KOPT-K1 (cell line): ENCODE measurements around the gene ANGEL1.

Source experiments
- H3K27ac ChIP-seq: fragments of 200-600 bp; sonication (generic); 2 replicates; pipeline ENCODE4 v1.5.1; 2016; ENCODE audit warnings: antibody characterized with exemption, mild to moderate bottlenecking, low read depth, low read length; ENCODE audit not compliant: poor library complexity, severe bottlenecking
- H3K36me3 ChIP-seq: fragments of 200-600 bp; sonication (generic); 2 replicates; pipeline ENCODE4 v1.5.1; 2017; ENCODE audit warnings: antibody characterized with exemption, mild to moderate bottlenecking, low read length, moderate library complexity; ENCODE audit not compliant: insufficient read depth
- H3K9me3 ChIP-seq: fragments of 200-600 bp; sonication (generic); 2 replicates; pipeline ENCODE4 v1.5.1; 2017; ENCODE audit warnings: antibody characterized with exemption, low read length, mild to moderate bottlenecking; ENCODE audit not compliant: insufficient read depth, poor library complexity, severe bottlenecking

ANGEL1 gene

DNA sequence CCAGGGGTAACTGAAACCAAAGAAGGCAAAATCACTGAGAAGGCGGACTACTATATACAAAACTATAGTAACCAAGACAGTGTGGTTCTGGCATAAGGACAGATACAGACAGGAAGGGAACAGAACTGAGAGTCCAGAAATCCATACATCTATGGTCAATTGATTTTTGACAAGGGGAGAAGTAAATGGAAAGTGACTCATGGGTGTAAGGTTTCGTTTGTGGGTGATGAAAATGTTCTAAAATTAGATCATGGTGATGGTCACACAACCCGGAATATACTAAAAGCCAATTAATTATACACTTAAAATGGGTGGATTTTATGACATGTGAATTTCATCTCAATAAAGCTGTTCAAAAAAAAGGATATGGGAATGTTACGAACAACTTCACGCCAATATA, 18.7 kb downstream of the ANGEL1 start:
- Histone ChIP-seq H3K9me3 (no peaks in the 10 kb centered on the region), H3K27ac (no peak overlapping the region), H3K36me3 (peaks cover 39% of the 10 kb centered on the region)

DNA sequence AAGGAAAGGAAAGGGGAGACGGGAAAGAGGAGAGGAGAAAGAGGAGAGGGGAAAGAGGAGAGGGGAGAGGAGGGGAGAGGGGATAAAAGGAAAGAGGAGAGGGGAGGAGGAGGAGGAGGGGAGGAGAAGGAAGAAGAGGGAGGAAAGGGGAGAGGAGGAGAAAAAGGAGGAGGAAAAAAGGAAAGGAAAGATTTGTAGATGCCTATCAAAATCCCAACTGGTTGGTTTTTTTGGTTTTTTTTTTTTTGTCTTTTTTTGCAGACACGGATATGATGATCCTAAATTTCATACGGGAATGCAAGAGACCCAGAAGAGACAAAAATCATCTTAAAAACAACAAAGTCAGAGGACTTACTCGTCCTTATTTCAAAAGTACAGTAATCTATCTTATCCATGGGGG, 19.4 kb downstream of the ANGEL1 start:
- Histone ChIP-seq H3K9me3 (no peaks in the 10 kb centered on the region), H3K27ac (no peak overlapping the region), H3K36me3 (peaks cover 44% of the 10 kb centered on the region)

DNA sequence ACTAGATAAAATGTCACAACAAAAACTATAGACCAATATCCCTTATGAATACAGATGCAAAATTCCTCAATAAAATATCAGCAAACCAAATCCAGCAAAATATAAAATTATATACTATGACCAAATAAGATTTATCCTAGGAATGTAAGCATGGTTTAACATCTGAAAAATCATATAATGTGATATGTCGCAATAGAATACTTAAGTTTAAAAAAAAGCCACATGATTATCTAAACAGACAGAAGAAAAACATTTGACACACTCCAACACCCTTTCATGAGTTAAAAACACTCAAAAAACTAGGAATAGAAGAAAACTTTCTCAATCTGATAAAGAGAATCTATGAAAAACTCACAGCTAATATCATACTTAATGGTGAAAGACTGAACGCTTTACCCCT, 20.3 kb downstream of the ANGEL1 start:
- Histone ChIP-seq H3K27ac (no peak overlapping the region), H3K9me3 (no peaks in the 10 kb centered on the region), H3K36me3 (peaks cover 49% of the 10 kb centered on the region)

DNA sequence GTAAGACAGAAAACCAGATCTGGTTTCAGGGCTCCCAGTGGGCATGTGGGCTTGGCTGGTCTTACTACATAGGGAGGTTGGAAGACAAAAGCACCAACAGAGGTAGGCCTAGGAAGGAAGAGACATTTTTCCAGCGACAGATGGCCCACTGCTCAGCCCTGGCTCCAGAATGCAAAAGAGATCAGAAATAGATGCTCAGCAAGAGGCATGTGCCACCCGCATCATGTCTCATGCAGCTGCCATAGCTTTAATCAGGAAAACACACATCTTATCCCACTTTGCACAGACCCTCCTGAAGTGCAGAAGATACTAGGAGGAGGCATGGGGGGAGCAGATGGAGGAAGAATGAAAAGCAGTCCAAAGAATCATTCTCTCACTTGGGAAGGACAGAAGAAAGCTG, 26.1 kb downstream of the ANGEL1 start:
- Histone ChIP-seq H3K27ac (no peak overlapping the region), H3K9me3 (no peaks in the 10 kb centered on the region), H3K36me3 (peaks cover 52% of the 10 kb centered on the region)

- Histone ChIP-seq H3K36me3 (peaks cover 41% of the 10 kb centered on the region), H3K27ac (no peak overlapping the region)
These were observed 27.8 kb downstream of the ANGEL1 start for GRCh38 chr14:76784881-76785280.

DNA sequence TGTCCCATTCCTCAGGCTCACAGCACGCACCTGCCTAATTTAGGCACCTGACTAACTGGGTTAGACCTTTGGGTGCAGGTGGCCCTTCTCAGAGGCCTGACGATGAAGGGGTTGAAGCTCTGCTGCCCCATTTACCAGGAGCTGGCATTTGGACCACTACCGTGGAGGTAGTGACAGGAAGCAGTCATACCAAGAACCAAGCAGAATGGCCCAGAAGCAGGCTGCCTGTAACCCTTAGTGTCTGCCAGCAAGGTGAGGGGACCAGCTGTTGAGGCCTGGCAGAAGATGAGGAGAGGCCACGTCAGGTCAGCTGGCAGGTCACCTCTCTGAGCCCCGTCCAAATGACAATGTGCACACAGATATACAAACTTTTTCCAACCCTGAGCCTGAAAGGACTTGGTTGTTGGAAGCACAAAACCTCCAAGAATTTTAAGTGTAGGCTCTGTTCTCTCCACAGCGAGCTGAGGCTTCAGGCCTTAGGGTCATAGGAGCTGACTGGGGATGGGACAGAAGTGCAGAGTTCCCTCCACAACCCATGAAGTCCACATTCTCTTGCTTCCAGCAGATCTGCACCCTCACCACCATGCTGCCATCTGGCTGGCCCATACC, 28.3 kb downstream of the ANGEL1 start:
- no peaks in the 10 kb centered on the region for H3K9me3 ChIP-seq
- no peak overlapping the region for H3K27ac ChIP-seq
- peaks cover 37% of the 10 kb centered on the region for H3K36me3 ChIP-seq

More at GRCh38 chr14:76784881-76785280, 27.8 kb downstream of the ANGEL1 start:
- no peaks in the 10 kb centered on the region for H3K9me3 ChIP-seq

DNA sequence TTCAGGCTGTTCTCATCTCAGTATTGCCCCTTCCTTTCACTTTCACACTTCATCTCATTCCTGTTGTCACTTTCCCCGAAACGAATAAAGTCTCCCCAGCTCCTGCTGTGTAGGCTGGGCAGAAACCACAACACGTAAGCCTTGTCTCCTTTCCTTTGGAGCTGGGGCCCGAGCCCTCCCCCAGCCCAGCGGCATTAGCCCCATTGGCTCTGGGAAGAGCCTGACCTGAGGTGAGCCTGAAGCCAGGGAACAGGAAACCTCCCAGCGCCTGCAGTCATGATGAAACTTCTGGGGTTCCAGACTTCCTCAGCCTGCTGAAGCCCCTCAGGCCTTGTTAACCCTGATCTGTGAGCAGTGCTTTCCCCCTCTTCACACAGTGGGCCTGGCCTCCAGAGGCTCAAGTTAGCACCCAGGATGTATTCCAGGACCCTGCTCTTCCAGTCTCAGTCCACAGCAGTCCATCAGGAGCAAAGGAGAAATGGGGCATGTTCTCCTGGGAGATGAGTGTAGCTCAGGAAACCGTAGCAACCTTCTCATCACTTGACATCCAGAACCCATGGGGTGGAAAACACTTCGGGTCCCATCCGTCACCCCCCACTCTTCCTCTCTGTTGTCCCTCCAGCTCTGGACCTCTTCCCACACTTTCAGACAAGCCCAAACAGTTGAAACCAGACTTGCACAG, 29.7 kb downstream of the ANGEL1 start:
- H3K27ac ChIP-seq: no peak overlapping the region
- no peaks in the 10 kb centered on the region for H3K9me3 ChIP-seq
- peaks cover 25% of the 10 kb centered on the region for H3K36me3 ChIP-seq

- Histone ChIP-seq H3K27ac (no peak overlapping the region), H3K9me3 (no peaks in the 10 kb centered on the region), H3K36me3 (peaks cover 18% of the 10 kb centered on the region)
These were observed 30.4 kb downstream of the ANGEL1 start for GRCh38 chr14:76782115-76782884.

DNA sequence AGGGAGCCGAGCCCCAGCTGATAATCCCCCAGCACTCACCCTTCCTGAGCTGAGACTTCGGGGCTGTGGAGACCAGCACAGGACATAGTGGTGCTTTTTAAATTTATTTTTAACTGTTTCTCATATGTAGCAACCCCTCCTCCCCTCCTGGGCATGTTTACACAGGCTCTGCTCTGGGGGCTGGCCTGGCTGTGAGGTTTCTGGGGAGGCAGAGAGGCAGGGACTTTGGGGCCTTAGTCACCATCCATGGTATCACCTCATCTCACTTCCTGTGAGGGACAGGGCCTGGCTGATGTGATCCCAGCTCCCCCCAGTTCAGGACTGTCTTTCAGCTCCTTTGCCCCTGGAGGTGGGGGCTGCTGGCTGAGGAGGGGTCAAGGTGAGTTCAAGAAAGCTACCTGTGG, 31.0 kb downstream of the ANGEL1 start:
- H3K9me3 ChIP-seq: no peaks in the 10 kb centered on the region
- no peak overlapping the region for H3K27ac ChIP-seq
- H3K36me3 ChIP-seq: peaks cover 16% of the 10 kb centered on the region

DNA sequence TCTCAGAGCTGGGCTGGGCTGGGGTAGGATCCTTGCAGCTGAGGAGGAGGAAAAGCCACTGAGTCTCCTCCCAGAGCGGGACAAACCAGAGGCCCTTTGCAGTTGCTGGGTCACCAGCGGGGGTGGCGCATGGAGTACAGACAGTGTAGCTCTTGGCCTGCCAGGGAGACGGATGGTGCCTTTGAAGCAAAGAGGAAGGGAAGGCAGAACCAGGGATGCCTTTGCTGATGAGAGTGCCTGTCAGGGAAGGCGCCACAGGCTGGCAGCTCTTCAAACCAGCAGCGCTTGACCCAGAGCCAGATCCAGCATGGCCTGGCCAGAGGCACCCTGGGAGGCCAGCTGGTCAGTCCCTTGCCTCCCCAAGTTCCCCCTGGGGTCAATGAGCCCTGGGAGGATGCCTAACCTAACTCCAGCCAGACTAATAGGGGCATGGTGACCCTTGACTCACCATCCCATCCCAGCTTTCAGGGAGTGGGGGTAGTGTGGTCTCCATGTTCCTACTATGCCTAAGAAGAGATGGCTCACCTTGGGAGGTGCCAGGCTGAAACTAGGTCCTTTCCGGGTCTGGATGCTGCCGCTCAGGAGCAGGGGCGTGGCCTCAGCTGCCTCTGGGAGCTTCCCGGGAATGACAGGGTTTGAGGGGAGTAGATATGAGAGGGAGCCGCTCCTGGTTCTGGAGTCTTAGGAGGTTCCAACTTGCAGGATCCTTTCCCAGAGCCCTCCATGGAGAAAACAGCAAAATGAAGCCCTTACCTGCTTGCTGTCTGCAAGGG, 31.6 kb downstream of the ANGEL1 start:
- H3K27ac ChIP-seq: no peak overlapping the region

GRCh38 chr14:76780360-76780759, 32.3 kb downstream of the ANGEL1 start:
- Histone ChIP-seq H3K27ac (no peak overlapping the region), H3K36me3 (peaks cover 11% of the 10 kb centered on the region; the same call in 1 of the 2 replicates)

More for the DNA sequence above, 31.6 kb downstream of the ANGEL1 start:
- Histone ChIP-seq H3K36me3 (peaks cover 16% of the 10 kb centered on the region), H3K9me3 (no peaks in the 10 kb centered on the region)

DNA sequence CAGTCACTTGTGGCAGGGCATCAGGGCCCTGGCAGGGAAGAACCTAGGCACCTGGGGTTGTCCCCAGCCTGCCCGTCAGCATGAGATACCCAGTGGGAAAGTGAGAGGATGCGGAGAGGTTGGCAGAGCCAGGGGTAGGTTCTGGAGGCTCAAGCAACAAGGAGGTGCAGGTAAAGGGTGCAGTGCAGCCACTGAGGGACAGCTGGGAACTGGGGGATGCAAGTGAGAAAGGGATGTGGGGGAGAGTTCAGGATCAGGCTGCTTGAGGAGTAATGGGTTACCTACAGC, 32.7 kb downstream of the ANGEL1 start:
- Histone ChIP-seq H3K36me3 (peaks cover 11% of the 10 kb centered on the region; the same call in 1 of the 2 replicates), H3K27ac (no peak overlapping the region), H3K9me3 (no peaks in the 10 kb centered on the region)

More at GRCh38 chr14:76780360-76780759, 32.3 kb downstream of the ANGEL1 start:
- H3K9me3 ChIP-seq: no peaks in the 10 kb centered on the region

- peaks cover 11% of the 10 kb centered on the region; the same call in 1 of the 2 replicates for H3K36me3 ChIP-seq
These were observed 33.2 kb downstream of the ANGEL1 start for GRCh38 chr14:76779221-76780057.

DNA sequence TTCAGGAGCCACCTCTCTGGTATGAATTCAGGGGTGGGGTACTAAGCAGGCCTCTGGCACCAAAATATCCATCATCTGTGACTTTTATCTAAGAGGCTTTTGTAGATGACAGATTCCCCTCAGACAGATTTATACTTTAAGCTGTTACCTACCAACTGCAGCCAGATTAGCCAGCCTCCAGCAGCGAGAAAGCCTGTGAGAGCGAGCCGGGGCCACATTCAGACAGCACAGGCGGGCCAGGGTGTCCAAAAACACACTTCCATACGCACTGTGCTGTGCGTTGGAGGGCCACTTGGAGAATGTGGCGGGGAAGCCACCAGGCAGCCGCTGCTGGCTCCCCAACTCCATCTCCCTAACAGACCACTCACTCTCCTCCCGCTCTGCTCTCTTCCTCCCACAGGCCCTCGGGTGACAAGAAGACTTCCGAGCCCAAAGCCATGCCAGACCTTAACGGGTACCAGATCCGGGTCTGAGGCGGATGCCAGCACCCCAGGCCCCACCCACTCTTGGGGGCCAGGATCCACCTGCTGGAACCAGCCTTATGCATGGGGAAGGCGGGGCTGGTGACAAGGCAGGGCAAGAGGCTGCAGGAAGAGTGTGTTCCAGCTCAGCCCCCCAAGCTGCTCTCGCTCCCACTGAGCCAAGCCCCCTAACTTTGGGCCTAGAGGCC, 34.0 kb downstream of the ANGEL1 start:
- Histone ChIP-seq H3K27ac (no peak overlapping the region), H3K9me3 (no peaks in the 10 kb centered on the region), H3K36me3 (peaks cover 11% of the 10 kb centered on the region; the same call in 1 of the 2 replicates)

More at GRCh38 chr14:76779221-76780057, 33.2 kb downstream of the ANGEL1 start:
- no peak overlapping the region for H3K27ac ChIP-seq
- H3K9me3 ChIP-seq: no peaks in the 10 kb centered on the region
